ENCODE results near the gene GAB3.
A peak's percentile ranks its signal among the peaks of the same experiment; 100 is the strongest.

The GAB3 gene, protein sequence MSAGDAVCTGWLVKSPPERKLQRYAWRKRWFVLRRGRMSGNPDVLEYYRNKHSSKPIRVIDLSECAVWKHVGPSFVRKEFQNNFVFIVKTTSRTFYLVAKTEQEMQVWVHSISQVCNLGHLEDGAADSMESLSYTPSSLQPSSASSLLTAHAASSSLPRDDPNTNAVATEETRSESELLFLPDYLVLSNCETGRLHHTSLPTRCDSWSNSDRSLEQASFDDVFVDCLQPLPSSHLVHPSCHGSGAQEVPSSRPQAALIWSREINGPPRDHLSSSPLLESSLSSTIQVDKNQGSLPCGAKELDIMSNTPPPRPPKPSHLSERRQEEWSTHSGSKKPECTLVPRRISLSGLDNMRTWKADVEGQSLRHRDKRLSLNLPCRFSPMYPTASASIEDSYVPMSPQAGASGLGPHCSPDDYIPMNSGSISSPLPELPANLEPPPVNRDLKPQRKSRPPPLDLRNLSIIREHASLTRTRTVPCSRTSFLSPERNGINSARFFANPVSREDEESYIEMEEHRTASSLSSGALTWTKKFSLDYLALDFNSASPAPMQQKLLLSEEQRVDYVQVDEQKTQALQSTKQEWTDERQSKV

DNA sequence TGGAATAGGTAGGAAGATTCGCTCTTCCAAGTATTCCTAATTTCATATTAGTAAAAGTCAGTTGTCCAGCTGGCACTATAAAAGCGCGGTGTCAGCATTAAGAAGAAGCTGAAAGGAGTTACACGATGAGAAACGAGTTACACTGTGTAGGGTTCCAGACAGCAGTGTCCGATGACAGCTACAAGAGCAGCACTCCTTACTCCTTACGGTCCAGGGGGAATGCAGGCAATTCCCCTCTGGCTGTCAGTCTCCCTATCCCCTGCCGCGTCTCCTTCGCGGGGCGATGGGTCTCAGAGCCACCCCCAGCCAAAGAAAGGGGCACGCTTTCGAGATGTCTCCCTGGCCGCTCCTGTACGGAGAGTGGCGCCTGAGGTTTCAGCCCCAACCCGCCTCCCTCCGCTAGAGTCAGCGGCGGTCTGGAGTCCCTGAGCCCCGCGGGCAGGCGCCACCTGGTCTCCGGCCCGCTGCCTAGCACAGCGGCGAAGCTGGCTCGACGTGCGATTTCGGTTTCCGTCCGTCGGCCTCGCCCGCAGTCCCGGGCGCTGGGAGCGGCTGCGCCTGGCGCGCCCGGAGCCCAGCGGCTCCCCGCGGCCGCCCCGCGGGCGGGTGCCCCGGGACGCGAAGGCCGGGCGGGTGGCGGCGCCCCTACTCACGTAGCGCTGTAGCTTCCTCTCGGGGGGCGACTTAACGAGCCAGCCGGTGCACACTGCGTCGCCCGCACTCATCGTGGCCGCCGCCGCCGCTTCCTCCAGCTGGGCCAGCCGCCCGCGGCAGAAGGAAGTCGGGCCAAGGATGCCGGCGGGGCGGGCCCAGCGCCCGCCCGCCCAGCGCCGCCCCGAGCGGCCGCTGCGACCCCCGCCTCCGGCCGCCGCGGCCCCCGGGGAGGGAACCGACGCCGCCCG lies at the start of gene GAB3:
GAB3 (minus strand) TSS at position 777 of the 902 bp plus-strand sequence; CDS start at position 725, 52 bp downstream.
- no peak for DNase-seq

DNA sequence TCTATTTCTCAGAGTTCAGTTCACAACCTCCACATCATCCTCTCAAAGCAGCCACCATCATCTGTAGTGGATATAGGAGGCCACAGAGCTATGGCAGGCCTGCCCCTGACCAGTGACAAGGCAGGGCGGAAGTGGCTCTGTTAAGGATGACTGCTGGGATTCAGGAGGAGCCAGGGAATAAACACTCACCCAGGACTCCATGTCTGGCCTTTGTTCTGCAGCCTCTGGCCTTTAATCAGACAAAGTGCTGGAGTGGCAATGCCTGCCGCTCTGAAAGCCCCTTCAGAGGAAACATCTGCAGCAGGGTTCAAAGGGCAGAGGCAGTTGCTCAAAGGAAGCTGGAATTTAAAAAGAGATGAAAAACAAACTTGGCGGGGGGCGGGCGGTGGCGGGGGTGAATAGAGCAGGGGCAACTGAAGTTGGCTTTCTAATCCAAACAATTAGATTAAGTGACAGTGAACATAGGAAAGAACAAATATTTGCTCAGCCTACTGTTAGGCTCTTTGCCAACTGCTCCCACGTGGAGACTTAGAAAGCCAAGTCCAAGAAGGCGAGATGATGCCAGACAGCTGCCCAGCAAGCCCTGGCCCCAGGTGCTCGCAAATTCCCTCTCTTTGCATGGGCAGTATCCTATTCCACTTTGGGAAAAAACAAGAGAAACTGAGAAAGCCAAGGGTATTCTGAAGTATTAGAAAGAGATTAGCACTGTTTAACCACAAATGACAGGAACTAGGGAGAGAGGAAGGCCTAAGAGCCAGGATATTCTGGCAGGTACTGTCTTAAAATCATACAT lies 48.9 kb upstream of the GAB3 start:
- peak in 1 of 58 donors; percentile 0 for DNase-seq

DNA sequence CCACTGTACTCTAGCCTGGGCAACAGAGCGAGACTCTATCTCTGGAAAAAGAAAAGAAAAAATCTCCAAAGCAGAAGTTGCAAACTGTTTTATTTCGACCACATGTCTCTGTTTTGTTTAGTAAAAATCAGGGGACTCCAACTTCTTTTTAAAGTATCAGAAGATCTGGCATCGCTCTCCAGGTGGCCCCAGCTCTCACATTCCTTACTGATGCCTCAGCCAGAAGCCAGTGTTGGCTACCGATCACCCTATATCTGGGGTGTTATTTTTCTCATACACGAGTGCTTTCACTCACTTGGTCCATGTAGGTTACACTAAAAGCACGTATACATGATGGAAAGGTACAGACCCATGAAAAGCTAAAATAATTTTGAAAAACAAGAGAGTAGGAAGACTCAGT lies 46.1 kb upstream of the GAB3 start:
- no peak for DNase-seq

DNA sequence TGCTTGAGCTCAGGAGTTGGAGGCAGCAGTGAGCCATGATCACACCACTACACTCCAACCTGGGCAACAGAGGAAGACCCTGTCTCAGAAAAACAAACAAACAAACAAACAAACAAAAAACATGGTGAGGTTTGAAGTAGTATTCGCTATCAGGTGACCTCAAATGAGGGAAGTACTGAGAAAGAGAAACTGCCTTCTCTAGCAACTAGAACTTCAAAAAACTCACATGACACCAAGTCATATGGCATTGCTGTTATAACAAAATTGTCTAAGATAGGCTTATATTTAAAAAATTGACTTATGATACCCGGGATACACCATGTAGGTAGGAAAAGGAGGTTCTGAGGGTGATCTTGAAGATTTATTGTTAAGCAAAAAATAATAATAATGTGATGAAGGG lies 44.1 kb upstream of the GAB3 start:
- no peak for DNase-seq

DNA sequence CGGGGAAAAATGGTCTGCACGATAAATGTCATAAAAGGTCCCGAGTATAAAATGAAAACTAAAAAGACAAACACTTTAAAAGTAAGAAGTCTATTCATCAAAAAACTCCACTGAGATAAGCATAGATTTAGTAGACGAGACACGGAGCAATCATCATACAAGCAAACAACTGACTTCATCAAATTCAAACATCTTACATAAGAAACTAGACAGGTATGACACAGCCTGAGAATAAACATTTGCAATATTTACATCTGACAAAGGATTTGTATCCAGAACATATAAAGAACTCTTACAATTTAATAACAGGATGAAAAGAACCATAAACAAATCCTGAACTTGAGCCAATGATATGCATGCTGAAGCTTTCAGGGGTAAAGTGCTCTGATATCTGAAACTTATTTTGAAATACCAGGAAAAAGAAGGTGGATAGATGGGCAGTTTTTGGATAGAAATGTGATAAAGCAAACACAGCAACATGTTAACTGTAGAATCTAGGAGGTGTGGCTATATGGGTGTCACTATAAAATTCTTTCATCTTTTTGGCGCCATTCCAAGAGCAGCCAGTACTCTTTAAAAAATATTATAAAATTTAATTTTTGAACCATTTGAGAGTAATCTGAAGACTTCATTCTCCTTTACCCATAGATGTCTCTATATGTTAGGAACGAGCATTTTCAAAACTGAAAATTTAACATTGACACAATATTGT lies 42.4 kb upstream of the GAB3 start:
- DNase-seq = no peak

DNA sequence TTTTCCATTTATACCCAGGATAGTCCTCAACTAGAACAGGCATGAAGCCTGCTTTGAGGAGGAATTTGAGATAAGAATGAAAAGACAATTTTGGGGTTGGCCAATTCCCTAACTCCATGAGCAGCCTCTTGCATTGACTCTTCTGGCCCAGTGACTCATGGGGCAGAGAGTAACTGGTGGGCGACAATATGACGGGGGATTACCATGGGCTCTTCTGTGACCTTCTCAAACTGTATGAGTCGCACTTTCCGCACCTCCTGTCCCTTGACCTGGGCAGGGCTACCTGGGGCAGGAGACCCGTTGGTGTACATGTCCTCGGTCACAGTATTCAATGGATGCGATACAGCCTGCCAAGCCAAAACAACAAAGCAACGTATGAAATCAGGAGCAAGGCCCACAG lies 41.1 kb upstream of the GAB3 start:
- no peak for DNase-seq

DNA sequence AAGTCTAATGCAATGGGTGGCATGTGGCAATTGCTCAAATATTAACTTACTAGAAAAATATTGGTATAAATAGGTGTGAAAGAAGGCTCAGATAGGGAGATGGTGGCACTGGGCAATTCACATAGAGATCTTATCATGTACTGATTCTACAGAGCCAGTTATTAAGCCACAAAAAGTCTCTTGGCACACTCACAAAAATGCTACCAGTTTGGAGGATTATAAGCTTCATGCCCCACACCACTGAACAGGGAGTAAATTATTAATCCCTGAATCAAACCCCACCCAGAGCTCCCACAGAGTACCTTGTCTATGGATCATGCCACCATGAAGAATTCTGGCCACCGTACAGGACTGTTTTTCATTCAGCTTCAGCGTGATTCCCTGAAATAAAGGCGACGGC lies 40.6 kb upstream of the GAB3 start:
- DNase-seq = no peak

DNA sequence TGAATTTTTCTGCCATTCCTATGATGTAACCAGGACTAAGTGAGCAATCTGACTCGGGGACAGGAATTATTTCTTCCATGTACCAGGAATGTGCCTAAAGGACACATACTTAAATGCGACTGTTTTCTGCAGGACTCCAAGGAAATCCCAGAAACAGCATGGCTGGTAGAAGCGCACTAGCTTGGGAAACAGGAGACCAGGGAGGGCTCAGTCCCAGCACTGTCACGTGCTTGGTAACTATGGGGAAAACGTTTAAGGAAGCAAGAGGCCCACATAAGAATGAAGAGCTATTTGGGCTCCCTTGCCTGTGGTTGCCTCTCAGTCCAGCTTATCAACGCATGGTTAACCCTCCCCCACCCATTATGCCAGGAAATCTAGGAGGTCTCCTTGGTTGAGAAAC lies 34.8 kb upstream of the GAB3 start:
- no peak for DNase-seq

DNA sequence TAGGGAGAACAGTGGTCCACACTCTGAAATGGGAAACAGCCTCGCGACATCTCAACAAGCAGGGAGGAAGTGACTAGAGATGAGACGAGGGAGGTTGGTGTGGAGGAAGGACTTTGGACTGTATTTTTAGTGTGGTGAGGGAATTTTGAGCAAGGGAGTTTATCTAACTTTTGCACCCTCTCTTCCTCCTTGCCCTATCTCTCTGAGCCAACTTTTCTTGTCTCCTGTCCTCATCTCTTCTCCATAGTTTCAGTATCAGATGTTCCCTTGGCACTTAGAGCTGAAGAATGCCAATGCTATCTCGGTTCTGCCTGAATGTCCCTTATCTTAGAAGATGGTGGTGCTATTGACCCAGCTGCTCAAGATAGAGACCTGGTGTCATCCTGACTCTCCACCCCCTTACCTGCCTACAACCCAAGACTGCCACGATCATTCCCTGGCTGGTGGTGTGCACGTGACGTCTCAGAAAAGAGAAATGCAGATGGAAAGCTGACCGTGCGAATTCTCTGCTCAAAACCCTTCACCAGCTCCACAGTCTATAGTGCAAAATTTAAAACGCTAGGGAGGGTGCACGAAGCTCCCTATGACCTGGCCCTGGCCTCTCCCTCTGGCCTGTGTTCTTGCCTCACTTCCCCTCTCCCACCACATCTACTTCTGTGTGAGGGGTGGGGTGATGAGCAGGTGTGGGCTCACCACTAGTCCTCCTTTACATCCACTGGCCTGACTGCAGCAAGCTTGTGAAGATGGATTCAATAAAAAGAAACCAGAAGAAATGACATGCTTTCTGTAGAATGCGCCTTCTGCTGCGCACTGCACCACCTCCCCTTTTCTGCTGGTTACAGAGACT lies 33.5 kb upstream of the GAB3 start:
- no peak for DNase-seq

DNA sequence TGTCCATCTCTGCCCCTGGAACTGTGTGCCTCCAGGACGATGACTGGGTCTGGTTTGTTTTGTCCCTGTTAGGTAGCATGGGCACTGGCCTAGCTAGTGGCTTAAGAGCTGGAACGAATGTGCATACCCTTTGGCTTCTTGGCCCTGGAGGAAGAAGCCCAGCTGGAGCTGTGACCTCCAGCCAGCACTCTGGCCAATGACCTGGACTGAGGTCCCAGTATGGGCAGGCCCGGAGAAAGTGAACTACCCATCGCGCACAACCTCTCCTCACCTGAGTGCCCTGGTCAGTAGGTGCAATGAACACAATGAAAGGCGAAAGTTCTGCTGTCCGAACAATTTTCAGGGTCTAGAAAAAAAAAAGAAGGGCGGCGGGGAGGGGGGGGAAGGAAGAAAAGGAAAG lies 30.1 kb upstream of the GAB3 start:
- no peak for DNase-seq

DNA sequence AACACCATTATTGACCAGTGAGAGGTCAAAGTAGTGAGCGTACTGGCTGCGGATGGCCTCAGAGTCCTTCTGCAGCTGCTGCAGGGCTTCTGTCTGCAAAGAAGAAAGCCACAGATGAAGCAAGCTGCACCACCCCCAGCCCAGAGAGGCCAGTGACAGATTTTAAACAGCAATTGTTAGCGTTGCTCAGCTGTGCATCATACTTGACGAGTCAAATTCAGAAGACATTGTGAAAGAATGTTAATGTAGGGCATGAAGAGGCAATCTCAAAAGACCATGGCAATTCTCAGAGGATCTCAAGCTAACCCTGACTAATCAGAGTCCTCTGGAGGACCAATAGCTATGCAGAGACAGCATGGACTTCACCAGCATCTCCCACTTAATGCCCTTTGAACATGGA lies 28.4 kb upstream of the GAB3 start:
- DNase-seq = no peak

DNA sequence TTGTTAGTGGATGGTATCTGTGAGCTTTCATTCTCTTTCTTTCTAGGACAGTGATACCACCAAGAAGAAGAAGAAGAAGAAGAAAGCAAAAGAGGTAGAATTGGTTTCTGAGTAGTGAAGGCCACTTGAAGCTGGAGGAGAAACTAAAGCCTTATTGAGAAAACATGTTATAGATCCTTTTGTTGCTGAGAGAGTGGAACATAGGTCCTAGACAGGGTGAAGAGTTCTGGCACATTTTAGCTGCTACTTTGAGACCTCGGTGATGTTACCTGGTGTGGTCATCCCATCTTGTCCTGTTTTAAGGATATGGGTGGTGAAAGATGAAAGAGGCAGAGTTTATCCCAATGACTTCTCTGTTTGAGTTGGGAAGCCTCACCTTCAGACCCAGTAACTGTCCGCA lies 25.9 kb upstream of the GAB3 start:
- no peak for DNase-seq

DNA sequence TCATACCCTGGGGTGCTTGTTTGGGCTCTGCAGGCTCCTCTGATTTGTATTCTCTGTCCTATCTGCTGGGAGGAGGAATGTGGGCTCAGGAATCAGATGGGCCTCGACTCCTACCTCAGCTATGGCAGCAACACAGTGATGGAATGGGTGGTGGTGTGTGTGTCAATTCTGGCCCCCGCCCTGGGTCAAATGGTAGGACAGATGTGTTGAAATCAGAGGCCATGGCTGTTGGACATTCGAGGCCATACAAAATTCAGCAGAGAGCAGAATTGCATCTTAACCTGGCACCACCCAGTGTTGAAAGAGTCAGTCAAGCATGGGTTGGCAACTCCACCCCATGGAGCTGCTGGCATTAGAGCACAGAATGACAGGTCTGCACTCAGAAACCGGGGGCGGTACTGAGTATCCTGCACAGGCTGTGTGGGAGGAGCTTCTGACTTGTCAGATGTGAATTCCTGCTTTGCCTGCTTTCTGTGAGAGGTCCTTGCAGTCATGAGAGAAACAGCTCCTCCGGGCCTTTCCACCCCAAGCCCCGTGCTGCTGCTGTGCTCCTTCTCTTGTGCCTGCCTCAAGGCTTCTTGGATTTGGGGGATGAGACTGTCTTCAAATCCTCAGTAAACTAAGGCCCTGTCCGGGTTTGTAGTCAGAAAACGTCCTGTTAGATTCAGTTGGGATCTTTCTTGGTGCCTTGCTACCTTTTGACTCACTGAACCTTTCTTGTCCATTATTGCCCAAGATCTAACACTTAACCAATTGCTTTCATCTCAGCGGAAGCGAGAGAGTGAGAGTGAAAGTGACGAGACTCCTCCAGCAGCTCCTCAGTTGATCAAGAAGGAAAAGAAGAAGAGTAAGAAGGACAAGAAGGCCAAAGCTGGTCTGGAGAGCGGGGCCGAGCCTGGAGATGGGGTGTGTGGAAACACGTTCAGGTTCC lies 24.8 kb upstream of the GAB3 start:
- DNase-seq = peak in 17 of 58 donors; percentile 1 to 65 (median 15)

DNA sequence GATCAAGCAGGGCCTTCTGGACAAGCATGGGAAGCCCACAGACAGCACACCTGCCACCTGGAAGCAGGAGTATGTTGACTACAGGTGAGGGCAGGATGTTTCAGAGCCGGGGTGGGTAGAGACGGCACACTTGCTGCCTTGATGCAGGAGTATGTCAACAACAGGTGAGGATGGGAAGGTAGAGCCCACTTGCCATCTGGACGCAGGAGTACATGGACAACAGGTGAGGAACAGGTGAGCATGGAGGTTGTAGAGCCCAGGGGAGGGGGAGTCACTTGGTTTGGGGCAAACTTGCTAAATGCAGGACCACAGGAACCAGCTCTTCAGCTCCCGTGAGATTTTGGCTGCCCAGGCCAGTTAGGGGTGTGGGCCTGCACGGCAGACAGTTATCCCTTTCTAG lies 23.7 kb upstream of the GAB3 start:
- DNase-seq = no peak

DNA sequence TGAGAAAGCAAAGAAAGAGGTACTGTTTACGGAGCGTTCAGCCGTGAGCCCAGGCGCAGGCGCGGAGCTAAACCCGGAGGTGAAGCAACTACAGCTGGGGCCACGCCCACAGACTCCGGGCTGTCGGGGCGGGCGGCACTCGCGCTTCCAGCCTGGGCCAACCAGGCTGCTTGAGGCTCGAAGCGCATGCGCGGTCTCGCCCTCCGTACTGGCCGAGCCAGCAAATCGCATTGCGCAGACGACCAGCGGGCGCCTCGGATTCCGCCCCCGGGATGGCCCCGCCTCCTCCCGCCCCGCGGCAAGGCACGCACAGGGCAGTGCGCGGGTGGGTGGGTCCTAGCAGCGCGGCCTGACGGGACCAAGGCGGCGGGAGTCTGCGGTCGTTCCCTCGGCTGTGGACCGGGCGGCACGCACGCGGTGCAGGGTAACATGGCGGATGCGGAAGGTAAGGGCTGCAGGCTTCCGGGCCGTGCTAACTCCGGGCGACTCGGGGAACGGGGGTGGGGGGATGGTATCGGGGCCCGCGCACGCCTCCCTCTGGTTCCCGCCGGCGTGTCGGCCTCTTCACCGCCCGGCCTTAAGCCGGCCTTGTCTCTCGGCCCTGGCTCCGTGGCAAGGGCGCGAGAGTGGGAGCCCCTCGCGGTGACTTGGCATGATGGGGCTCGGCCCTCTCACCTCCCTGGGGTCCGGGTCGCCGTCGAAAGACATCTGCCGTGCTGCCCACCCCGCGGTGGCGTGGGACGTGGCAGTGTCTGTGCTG lies 11.8 kb upstream of the GAB3 start, which contains the start of gene DKC1:
DKC1 (plus strand) TSS at position 328 of the 760 bp plus-strand sequence; CDS start at position 430, 102 bp downstream.
- peak; percentile 23 to 94 (median 88) for DNase-seq

DNA sequence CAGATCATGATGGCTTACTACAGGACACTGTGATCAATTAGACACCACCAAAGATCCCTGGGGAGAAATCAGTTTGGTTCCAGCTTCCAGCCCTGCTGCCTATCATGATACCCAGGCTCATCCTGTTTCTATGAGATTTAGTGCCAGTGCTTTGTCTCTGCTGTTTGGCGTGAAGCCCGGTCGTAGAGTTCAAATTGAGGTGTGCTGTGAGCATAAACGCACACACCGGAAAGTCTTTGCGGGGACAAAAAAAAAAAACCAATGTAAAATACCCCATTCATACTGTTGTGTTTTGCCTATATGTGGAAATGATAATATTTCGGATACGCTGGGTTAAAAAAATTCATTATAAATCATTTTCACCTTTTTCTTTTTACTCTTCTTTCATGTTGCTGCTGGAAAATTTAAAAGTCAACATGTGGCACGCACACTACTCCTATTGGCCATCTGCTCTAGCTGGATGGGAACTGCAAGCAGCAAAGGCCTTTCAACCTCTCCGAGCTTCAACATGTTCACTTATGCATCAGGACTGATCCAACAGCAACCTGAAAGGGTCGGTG lies 11.2 kb upstream of the GAB3 start:
- DNase-seq = no peak

DNA sequence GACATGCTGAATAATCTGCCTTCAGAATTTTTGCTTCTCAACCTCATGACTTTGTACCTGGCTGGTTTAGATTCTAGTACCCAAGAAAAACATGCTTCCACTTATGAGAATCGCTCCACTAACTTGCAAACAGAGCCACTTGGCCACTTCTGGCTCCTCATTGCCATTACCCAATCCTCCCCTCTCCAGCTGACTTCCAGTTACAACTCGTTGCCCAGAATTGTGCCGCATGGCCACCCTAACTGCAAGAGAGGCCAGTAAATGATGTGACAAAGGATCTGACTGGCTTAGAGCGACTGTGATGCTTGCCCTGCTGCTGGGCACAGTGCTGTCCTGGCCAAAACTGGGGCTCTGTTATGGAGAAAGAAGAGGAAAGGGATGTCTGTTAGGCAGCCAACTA lies 7.8 kb upstream of the GAB3 start:
- DNase-seq = peak in 3 of 58 donors; percentile 2 to 39 (median 7)
